ENCODE measurements around the gene ACOT12.

GRCh38 chr5:81409361-81409760, 15.4 kb upstream of the ACOT12 start:
- TF ChIP-seq CTCF (IDR thresholded peaks at IDR 0.05) (no peak), POLR2A (IDR thresholded peaks at IDR 0.05) (no peak)

Measured in right lobe of liver (tissue), 4 donors.